Measurements from ENCODE around the gene MSH4.
"Not testable (repeated sequence)": the region's sequence is repeated elsewhere in the genome, so short reads cannot be mapped to it uniquely, and the experiment has no call there.

Gene MSH4

DNA sequence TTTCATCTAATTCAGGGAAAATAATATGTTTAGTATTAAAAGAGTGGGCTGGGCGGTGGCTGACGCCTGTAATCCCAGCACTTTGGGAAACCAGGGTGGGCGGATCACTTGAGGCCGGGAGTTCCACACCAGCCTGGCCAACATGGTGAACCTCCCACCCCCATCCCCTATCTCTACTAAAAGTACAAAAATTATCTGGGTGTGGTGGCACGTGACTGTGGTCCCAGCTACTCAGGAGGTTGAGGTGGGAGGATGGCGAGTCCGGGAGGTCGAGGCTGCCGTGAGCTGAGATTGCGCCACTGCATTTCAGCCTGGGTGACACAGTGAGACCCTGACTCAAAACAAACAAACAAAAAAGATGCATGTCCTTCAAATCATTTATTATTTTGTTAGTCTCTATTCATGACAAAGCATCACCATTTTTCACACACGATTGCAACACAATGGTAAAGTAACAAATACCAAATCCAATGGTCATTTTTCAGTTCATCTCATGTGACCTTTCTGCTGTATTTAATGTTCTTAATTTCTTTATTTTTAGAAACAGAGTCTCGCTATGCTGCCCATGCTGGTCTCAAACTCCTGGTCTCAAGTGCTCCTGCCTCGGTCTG, 1.0 kb downstream of the MSH4 start:
- no peak for DNase-seq

DNA sequence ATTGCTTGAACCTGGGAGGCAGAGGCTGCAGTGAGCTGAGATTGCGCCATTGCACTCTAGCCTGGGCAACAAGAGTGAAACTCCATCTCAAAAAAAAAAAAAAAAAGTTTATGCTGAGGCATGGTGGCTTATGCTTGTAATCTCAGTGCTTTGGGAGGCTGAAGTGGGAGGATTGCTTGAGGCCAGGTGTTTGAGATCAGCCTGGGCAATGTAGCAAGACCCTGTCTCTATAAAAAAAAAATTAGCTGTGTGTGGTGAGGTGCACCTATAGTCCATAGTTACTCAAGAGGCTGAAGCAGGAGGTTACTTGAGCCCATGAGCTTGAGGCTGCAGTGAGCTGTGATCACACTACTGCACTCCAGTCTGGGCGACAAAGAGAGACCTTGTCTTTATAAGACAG, 4.8 kb downstream of the MSH4 start:
- DNase-seq: not testable (repeated sequence)

DNA sequence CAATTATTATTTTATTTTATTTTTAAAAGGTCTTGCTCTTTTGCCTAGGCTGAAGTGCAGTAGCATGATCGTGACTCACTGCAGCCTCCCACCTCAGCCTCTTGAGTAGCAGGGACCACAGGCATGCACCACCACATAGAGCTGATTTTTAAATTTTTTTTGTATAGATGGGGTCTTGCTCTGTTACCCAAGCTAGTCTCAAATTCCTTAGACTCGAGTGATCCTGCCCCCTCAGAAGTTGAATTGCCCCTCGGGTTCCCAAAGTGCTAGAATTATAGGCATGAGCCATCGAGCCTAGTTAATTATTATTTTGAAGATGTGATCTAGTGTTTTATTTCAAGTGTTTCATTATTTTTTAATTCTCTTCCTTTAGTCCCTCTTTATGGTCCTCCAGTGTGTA, 12.2 kb downstream of the MSH4 start:
- DNase-seq: no peak

DNA sequence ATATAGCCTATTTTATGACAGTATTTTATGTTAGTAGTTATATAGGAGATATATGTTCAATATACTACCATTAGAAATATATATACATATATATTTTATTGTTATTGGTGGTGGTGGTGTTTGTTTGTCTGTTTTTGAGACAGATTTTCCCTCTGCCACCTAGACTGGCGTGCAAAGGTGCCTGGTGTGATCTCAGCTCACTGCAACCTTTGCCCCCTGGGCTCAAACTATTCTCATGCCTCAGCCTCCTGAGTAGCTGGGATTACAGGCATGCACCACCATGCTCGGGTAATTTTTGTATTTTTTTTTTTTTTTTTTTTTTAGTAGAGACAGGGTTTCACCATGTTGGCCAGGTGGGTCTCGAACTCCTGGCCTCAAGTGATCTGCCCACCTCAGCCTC, 13.4 kb downstream of the MSH4 start:
- DNase-seq: not testable (repeated sequence)

DNA sequence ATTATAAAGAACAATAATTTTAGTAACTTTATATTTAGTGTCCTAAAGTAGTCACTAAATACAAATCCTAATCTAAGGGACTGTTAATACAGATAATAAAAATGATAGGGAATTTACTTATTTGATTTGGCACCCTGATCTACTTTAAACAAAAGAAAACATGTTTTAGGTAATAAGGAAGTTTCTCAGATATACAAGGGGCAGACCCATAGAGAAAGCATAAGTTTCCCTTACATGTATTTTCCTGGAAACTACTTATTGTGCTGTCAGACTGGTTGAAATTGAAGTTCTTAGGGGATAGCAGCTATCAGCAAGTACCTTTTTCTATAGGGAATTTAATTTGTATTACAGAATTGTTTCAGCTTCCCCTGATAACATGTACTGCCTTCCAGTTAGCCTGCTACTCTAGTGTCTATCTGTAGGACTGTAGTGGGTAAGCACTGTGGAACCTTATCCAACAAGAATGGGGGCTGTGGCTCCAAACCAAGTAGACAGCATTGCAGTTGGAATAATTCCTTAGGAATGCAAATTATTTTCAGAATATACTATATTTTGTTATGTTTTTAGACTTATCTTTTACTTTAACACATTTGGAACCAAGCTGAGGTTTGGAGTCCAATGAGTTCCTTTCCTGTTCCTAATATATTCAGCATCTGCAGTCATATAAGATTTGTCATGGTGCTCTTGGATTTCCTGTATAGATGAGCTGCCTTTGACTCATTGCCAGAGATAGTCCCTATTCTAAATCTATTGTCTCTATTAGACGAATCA, 14.7 kb downstream of the MSH4 start:
- DNase-seq: no peak

DNA sequence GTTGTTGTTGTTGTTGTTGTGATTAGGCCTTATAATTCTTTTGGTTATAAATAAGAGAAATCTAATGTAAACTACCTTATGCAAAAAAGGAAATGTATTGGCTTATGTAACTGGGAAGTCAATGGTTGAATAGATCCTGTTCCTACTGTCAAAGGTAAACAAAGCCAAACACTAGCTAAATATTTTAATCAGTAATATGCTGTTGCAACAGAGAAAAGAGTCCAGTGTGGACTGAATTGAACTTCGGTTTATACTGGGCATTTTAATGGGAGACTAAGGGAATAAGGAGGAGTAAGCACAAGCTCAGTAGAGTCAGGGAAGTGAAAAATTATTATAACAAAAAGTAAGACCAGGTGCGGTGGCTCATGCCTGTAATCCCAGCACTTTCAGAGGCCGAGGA, 15.4 kb downstream of the MSH4 start:
- no peak for DNase-seq

DNA sequence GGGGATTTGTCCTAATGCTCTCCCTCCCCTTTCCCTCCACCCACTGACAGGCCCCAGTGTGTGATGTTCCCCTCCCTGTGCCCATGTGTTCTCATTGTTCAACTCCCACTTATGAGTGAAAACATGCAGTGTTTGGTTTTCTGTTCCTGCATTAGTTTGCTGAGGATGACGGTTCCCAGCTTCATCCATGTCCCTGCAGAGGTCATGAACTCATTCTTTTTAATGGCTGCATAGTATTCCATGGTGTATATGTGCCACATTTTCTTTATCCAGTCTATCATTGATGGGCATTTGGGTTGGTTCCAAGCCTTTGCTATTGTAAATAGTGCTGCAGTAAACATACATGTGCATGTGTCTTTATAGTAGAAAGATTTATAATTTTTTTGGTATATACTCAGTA, 26.9 kb downstream of the MSH4 start:
- not testable (repeated sequence) for DNase-seq

DNA sequence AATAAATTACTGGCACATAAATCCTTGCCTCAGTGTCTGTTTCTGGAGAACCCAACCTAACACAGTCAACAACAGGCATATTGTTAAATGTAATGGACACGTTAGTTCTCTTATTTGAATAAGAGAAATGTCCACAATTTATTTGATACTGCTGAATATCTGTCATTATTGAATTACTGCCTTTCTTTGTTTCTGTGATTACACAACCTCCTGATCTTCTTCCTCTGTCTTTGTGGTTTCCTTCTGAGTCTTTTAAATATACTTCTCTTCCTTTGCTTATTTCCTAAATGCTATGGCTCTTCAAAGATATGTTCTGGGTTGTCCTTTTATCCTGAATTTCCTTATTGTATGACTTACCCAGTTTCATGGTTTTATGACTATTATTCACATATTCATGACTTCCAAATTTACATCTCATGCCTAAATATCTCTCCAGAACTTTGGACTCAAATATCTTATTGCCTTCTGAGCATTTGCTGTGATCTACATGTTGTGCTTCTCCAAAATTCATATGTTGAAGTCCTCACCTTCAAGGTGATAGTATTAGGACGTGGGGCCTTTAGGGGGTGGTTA, 39.9 kb downstream of the MSH4 start:
- no peak for DNase-seq

DNA sequence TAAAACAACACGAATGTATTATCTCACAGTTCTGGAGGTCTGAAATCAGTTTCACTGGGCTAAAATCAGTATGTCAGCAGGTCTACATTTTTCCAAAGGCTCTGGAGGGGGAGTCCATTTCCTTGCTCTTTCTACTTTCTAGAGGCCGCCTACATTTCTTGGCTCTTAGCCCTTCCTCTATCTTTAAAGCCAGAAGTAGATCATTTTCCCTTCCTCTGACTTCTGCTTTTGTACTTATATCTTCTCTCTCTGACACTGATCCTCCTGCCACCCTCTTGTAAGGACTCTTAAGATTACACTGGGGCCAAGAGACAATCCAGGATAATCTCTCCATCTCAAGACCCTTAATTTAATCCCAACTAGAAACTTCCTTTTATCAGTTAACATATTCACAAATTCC, 41.4 kb downstream of the MSH4 start:
- DNase-seq: no peak

DNA sequence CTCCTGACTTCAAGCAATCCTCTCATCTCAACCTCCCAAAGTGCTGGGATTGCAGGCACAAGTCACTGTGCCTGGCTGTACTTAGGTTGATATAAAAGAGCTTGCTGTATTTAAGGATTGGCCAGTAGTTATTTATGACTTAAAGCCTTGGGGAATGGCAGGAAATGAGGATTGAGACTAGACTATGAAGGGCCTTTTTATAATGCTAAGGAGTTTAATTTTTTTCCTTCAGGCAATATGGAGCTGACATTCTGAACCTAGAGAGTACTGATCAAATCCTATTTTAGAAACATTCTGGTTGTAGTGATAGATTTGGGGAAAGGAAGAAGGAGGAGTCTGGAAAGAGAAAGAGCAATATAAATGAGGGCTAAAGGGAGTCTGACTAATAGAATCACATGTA, 44.7 kb downstream of the MSH4 start:
- DNase-seq: no peak

DNA sequence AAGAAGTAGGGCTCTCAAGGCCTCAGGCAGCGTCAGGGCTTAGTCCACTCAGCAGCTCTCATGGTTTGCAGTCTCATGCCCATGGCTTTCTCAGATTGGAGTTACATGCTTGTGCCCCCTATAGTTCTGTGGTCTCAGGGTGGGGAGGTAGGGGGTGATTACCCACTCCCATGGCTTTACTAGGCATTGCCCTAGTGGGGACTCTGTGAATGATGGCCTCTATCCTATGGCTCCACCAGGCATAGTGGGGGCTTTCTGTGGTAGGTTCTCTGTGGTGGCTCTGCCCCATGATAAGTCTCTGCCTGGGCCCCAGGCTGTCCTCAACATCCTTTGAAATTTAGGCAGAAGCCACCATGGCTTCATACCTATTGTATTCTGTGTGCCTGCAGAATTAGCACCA, 48.9 kb downstream of the MSH4 start:
- no peak for DNase-seq

DNA sequence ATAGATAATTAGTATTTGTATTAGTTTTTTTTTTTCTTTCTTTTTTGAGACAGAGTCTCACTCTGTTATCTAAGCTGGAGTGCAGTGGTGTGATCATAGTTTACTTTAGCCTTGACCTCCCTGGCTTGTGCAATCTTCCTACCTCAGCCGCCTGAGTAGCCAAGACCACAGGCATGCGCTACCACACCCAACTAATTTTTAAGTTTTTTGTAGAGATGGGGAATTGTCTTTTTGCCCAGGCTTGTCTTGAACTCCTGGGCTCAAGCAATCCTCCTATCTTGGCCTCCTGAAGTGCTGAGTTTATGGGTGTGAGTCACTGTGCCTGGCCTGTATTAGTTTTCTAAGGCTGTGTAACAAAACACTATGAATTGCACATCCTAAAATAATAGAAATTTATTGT, 58.3 kb downstream of the MSH4 start:
- DNase-seq: no peak

DNA sequence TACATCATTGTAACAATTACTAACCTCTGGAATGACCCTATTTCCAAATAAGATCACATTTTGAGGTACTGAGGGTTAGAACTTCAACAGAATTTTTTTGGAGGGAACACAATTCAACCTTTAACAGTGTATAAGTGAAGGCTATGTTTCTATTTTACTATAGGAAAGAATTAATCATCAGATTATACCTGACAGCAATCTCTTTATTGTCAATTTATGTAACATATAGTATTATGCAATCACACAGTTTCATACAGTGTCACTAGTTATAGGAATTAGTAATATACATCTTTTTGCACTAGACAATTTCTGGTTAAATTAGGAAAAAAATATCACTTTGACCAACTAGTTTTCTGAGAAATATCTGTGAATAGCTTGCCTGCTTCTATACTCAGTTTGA, 59.1 kb downstream of the MSH4 start:
- DNase-seq: no peak

DNA sequence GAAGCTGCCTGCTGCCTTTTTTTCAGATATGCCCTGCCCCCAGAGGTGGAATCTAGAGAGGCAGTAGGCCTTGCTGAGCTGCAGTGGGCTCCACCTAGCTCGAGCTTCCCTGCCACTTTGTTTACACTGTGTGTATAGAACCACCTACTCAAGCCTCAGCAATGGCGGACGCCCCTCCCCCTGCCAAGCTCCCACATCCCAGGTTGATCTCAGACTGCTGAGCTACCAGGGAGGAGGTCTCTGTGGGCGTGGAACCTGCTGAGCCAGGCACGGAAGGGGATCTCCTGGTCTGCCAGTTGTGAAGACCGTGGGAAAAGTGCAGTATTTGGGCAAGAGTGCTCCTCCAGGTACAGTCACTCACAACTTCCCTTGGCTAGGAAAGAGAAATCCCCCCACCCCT, 65.1 kb downstream of the MSH4 start:
- no peak for DNase-seq

DNA sequence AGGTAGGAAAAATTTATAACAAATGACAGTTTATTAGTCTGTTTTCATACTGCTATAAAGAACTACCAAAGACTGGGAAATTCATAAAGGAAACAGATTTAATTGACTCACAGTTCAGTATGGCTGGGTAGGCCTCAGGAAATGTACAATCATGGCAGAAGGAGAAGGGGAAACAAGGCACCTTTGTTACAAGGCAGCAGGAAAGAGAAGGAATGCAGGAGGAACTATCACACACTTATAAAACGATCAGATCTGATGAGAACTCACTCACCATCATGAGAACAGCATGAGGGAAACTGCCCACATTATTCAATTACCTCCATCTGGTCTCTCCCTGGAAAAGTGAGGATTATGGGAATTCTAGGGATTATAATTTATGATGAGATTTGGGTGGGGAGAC, 74.3 kb downstream of the MSH4 start:
- no peak for DNase-seq

DNA sequence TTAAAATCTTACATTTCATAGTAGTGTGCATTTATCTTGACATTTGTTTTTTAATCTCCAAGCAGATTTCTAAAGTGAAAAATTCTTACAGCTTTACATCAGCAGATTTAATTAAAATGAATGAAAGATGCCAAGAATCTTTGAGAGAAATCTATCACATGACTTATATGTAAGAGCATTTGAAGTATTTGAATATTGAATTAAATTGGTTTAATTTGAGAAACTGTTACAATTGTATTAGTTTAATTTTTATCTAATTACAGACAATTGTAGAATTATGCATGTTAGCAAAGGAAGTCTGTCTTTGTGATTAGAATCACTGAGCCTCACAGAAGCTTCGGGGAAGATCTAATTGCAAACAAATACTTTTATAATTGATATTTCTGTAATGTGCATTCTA, 83.3 kb downstream of the MSH4 start:
- no peak for DNase-seq

DNA sequence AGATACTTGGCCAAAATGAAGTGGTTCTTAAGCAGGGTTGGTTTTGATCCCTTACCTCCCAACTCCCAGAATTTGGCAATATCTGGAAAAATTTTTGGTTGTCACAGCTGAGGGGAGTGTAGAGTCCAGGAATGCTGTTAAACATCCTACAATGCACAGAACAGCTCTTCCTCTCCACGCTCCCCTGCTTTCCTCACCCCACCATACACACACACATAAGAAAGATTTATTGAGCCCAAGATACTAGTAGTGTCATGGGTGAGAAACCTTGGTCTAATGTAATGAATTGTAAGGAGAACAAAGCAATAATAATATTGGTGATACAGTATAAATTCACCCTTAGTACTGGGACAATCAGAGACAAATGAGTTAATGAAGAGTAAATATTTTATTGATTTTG, 87.8 kb downstream of the MSH4 start:
- DNase-seq: no peak

DNA sequence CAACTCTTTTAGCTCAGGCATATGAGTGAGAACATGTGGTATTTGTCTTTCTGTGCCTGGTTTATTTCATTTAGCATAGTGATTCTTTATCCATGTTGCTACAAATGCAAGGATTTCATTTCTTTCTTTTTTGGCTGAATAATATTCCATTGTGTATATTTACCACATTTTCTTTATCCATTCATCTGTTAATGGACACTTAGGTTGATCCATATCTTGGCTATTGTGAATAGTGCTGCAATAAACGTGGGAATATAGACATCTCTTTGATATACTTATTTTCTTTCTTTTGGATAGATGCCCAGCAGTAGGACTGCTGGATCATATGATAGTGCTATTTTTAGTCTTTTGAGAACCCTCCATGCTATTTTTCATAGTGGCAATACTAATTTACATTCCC, 104.7 kb downstream of the MSH4 start:
- DNase-seq: no peak

DNA sequence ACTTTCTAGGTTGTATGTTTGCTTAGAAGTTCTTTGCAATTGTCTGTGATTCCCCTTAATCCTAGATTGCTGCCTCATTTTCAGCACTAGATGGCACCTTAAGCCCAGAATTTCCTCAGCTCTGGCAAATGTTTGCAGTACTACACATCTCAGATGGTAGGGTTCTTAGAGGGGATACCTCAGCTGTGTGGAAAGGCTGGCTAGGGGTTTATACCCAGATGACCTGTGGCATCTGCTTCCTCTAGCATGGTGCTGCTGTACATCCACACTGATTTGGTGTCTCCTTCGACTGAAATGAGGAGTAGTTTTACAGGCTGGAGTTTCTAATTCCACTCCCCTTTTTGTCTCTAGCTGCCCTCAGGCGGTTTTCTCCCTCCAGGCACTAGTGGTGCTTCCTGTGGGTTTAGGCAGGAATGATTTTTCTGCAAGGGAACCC, 112.1 kb downstream of the MSH4 start:
- DNase-seq: no peak

DNA sequence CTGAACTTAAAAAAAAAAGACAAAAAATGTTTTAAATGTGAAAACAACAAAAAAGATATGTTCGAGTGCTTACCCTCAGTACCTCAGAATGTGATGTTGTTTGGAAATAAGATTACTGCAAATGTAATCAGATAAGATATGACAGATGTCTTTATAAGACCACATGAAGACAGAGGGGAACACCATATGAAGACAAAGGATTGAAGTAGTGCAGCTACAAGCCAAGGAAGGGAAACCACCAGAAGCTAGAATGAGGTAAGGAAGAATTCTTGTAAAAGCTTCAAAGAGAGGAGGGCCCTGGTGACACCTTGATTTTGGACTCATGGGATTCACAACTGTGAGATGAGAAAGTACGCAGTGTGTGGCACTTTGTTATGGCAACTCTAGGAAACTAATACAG, 120.2 kb downstream of the MSH4 start:
- DNase-seq: no peak

DNA sequence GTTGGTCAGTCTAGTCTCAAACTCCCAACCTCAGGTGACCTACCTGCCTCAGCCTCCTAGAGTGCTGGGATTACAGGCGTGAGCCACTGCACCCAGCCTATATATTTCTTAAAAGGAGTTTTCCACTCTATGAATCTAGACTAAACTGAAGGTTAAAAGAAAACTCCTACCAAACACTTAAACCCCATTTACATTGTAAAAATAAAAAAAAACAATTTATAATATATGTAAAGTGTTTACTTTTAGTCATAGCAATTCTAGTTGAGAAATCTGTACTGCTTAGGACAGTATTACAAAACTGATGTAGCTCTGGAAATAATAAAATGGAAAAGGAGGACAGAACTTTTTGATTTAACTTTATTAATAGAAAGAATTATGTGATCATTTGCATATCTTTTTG, 126.0 kb downstream of the MSH4 start:
- DNase-seq: no peak

DNA sequence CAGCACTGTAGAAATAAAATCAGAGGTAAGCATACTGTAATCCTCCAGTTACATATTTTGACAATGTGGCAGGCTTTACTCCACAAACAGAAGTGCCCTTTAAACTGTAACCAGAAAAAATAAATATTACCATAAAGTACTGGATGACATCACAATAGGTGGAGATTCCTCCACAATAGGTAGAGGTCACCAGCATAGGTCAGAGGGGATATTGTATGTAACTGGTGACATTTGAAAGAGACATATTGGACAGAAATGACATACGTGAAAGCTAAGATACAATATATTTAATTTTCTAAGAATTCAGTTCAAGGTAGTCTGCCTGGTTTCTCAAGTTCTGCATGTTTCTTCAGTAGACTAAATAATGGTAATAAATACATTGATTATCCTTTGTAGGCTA, 135.6 kb downstream of the MSH4 start, which contains the start of gene ASB17:
Gene ASB17, minus strand, starts transcription at position 101 of the 400 bp plus-strand sequence. CDS start 113 bp downstream, outside the sequence.
- DNase-seq: no peak

DNA sequence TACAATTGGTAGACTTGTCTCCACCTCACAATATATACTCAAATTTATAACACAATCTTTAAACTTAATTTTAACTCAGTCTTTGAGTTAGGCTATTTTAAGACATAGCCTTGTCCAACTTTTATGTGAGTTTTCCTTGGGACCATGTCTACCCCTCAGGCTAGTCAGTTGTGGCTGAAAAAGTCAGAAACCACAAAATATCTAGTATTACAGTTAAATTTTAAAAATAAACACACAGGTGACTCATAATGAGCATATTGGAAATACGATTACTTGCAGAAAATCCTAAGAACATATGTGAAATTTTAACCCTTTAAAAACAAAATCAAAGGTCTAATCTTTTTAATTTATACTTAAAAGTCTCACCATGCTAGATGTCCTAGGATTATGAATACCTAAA, 140.4 kb downstream of the MSH4 start:
- DNase-seq: no peak

DNA sequence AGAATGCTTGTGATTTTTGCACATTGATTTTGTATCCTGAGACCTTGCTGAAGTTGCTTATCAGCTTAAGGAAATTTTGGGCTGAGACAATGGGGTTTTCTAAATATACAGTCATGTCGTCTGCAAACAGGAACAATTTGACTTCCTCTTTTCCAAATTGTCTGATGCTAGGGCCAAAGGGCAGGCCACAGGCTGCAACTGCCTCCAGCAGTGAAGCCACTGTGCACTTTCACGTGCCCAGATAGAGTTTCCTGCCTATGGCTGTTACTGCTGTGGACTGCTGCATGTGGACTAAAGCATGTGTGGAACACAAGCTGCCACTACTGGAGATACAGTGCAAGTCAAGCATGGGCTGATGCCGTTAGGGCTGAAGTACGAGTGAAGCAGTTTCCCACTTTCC, 146.4 kb downstream of the MSH4 start:
- DNase-seq: not testable (repeated sequence)

DNA sequence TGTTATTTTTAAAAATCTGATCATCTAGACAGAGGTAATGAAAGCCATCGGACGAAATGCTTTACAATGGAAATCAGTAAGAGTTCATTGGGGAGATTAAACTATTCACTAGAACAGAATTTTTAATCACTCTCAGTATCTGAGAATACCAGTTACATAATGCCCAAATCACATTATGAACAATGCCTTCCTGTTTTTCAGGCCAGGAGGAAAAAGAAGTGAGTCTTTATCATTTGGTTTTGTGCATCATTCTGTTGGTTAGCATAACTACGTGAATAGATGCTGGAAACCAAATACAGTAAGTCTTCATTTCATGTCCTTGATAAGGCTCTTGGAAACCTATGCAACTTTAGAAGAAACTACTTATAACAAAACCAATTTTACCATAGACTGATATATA, 153.5 kb downstream of the MSH4 start:
- DNase-seq: no peak
